Measurements from ENCODE around the gene PRRX2.

Gene PRRX2

GRCh38 chr9:129637102-129637501, 28.3 kb upstream of the PRRX2 start:
- DNase-seq (ENCODE audit: low read depth) = no peak

- no peak for DNase-seq (ENCODE audit: low read depth)
Observed at GRCh38 chr9:129637673-129638439, 27.6 kb upstream of the PRRX2 start.

- no peak for DNase-seq (ENCODE audit: low read depth)
Observed at GRCh38 chr9:129639034-129639630, 26.3 kb upstream of the PRRX2 start.

GRCh38 chr9:129639756-129640085, 25.7 kb upstream of the PRRX2 start:
- DNase-seq (ENCODE audit: low read depth) = no peak

- no peak for DNase-seq (ENCODE audit: low read depth)
Observed at GRCh38 chr9:129640086-129640870, 25.2 kb upstream of the PRRX2 start.

- no peak for DNase-seq (ENCODE audit: low read depth)
Observed at GRCh38 chr9:129640871-129641749, 24.3 kb upstream of the PRRX2 start.

- peak; percentile 95 for DNase-seq (ENCODE audit: low read depth)
Observed at GRCh38 chr9:129641750-129642585, 23.5 kb upstream of the PRRX2 start, which contains the start of gene ASB6. Gene ASB6 (minus strand): TSS chr9:129642151. CDS start chr9:129641999, 152 bp downstream.

GRCh38 chr9:129643706-129644105, 21.7 kb upstream of the PRRX2 start:
- DNase-seq (ENCODE audit: low read depth) = no peak

- DNase-seq (ENCODE audit: low read depth) = no peak
Observed at GRCh38 chr9:129644365-129644764, 21.1 kb upstream of the PRRX2 start.

GRCh38 chr9:129644902-129645301, 20.5 kb upstream of the PRRX2 start:
- DNase-seq (ENCODE audit: low read depth) = no peak

- DNase-seq (ENCODE audit: low read depth) = no peak
Observed at GRCh38 chr9:129646252-129646651, 19.2 kb upstream of the PRRX2 start.

- DNase-seq (ENCODE audit: low read depth) = no peak
Observed at GRCh38 chr9:129646654-129647053, 18.8 kb upstream of the PRRX2 start.

GRCh38 chr9:129647635-129648034, 17.8 kb upstream of the PRRX2 start:
- DNase-seq (ENCODE audit: low read depth) = no peak

- no peak for DNase-seq (ENCODE audit: low read depth)
Observed at GRCh38 chr9:129648092-129648763, 17.2 kb upstream of the PRRX2 start.

- DNase-seq (ENCODE audit: low read depth) = no peak
Observed at GRCh38 chr9:129648764-129649115, 16.7 kb upstream of the PRRX2 start.

- no peak for DNase-seq (ENCODE audit: low read depth)
Observed at GRCh38 chr9:129649726-129650679, 15.4 kb upstream of the PRRX2 start.

- DNase-seq (ENCODE audit: low read depth) = no peak
Observed at GRCh38 chr9:129650680-129651235, 14.7 kb upstream of the PRRX2 start.

GRCh38 chr9:129653823-129654553, 11.5 kb upstream of the PRRX2 start:
- no peak for DNase-seq (ENCODE audit: low read depth)
